HEK293 (cell line): ENCODE data around the gene TMEM91.

ENCODE experiments used
- CTCF ChIA-PET: fragments of 350-600 bp; formaldehyde crosslinking; extraction: SDS; loops from one replicate; lab custom pipeline; 2021; ENCODE audit warnings: antibody characterized with exemption; lab: Yijun Ruan, JAX
- POLR2A ChIA-PET: fragments of 300-600 bp; formaldehyde crosslinking; extraction: SDS; loops from one replicate; lab custom pipeline; 2020; ENCODE audit warnings: antibody characterized with exemption, inconsistent platforms; lab: Yijun Ruan, JAX
- H3K27ac ChIP-seq: fragments of 200-500 bp; sonication (Bioruptor generic); 2 replicates; pipeline ENCODE4 v1.5.1; 2014; ENCODE audit warnings: low read depth, low read length, control low read depth, inconsistent platforms; ENCODE audit errors: extremely low read depth
- H3K36me3 ChIP-seq, 2 experiments: fragments of 200-500 bp in 1 of 2; sonication (Bioruptor generic) in 1 of 2; 1 replicate in 1 of 2; 2 replicates in 1 of 2; pipeline ENCODE4 v1.5.1; 2014 to 2017; ENCODE audit warnings: inconsistent platforms in 2 of 2, low read length in 2 of 2; ENCODE audit not compliant: control insufficient read depth in 2 of 2, insufficient read depth in 1 of 2
- H3K4me1 ChIP-seq: fragments of 200-500 bp; sonication (Bioruptor generic); 2 replicates; pipeline ENCODE4 v1.5.1; 2014; ENCODE audit warnings: mild to moderate bottlenecking, low read length, inconsistent platforms; ENCODE audit not compliant: control insufficient read depth, insufficient read depth
- H3K4me3 ChIP-seq: 2 replicates; pipeline ENCODE4 v1.5.1; 2011; ENCODE audit warnings: low read depth, mild to moderate bottlenecking, control low read depth, low read length, moderate library complexity
- H3K9me3 ChIP-seq: fragments of 200-500 bp; sonication (Bioruptor generic); 2 replicates; pipeline ENCODE4 v1.5.1; 2014; ENCODE audit warnings: low read depth, low read length, inconsistent platforms; ENCODE audit not compliant: control insufficient read depth, insufficient read depth
- GLI2 ChIP-seq: fragments of 450-650 bp; formaldehyde crosslinking; IDR thresholded peaks from 2 replicates; pipeline ENCODE4; 2017; ENCODE audit warnings: missing biosample characterization, missing genetic modification characterization, low read depth, borderline replicate concordance
- HOXA7 ChIP-seq: sonication (generic); formaldehyde crosslinking; IDR thresholded peaks from 2 replicates; pipeline ENCODE4 v1.8.1; 2022; ENCODE audit warnings: missing genetic modification reagents, borderline replicate concordance
- HOXD13 ChIP-seq: sonication (generic); formaldehyde crosslinking; IDR thresholded peaks from 2 replicates; pipeline ENCODE4 v1.8.0; 2022; ENCODE audit warnings: missing genetic modification reagents, borderline replicate concordance
- IKZF3 ChIP-seq: fragments of 450-650 bp; IDR thresholded peaks from 2 replicates; pipeline ENCODE4 v1.5.0; 2018; ENCODE audit warnings: missing biosample characterization, mild to moderate bottlenecking, missing genetic modification characterization, moderate library complexity
- PRDM1 ChIP-seq: fragments of 450-650 bp; formaldehyde crosslinking; IDR thresholded peaks from 2 replicates; pipeline ENCODE4; 2016; ENCODE audit warnings: missing biosample characterization, missing genetic modification characterization
- RBAK ChIP-seq: fragments of 450-650 bp; formaldehyde crosslinking; IDR thresholded peaks from 2 replicates; pipeline ENCODE4 v1.5.1; 2016; ENCODE audit warnings: missing biosample characterization, missing genetic modification characterization
- ZFP69B ChIP-seq: fragments of 450-650 bp; formaldehyde crosslinking; IDR thresholded peaks from 2 replicates; pipeline ENCODE4 v1.5.1; 2016; ENCODE audit warnings: missing biosample characterization, missing genetic modification characterization
- ZNF114 ChIP-seq: fragments of 450-650 bp; formaldehyde crosslinking; IDR thresholded peaks from 2 replicates; pipeline ENCODE4 v1.5.0; 2017; ENCODE audit warnings: missing biosample characterization, missing genetic modification characterization
- ZNF148 ChIP-seq: fragments of 450-650 bp; formaldehyde crosslinking; IDR thresholded peaks from 2 replicates; pipeline ENCODE4 v1.5.0; 2017; ENCODE audit warnings: missing biosample characterization, missing genetic modification characterization, borderline replicate concordance
- ZNF202 ChIP-seq: fragments of 450-650 bp; formaldehyde crosslinking; IDR thresholded peaks from 2 replicates; pipeline ENCODE4 v1.5.1; 2016; ENCODE audit warnings: missing biosample characterization, missing genetic modification characterization, borderline replicate concordance
- ZNF266 ChIP-seq: fragments of 450-650 bp; formaldehyde crosslinking; IDR thresholded peaks from 2 replicates; pipeline ENCODE4 v1.5.1; 2016; ENCODE audit warnings: missing biosample characterization, missing genetic modification characterization, low read depth
- ZNF280D ChIP-seq: fragments of 450-650 bp; formaldehyde crosslinking; IDR thresholded peaks from 2 replicates; pipeline ENCODE4 v1.5.1; 2016; ENCODE audit warnings: missing biosample characterization, missing genetic modification characterization
- ZNF311 ChIP-seq: fragments of 450-650 bp; formaldehyde crosslinking; IDR thresholded peaks from 2 replicates; pipeline ENCODE4 v1.5.1; 2017; ENCODE audit warnings: missing biosample characterization, missing genetic modification characterization, borderline replicate concordance
- ZNF366 ChIP-seq: fragments of 450-650 bp; formaldehyde crosslinking; conservative IDR thresholded peaks from 2 replicates; pipeline ENCODE4 v1.5.1; 2016; ENCODE audit warnings: missing biosample characterization, missing genetic modification characterization
- ZNF394 ChIP-seq: fragments of 450-650 bp; formaldehyde crosslinking; IDR thresholded peaks from 2 replicates; pipeline ENCODE4 v1.5.1; 2016; ENCODE audit warnings: missing biosample characterization, missing genetic modification characterization, mild to moderate bottlenecking, moderate library complexity, borderline replicate concordance
- ZNF423 ChIP-seq: fragments of 450-650 bp; formaldehyde crosslinking; IDR thresholded peaks from 2 replicates; pipeline ENCODE4 v1.5.1; 2016; ENCODE audit warnings: missing biosample characterization, missing genetic modification characterization
- ZNF48 ChIP-seq: fragments of 450-650 bp; formaldehyde crosslinking; IDR thresholded peaks from 2 replicates; pipeline ENCODE4 v1.5.1; 2016; ENCODE audit warnings: missing biosample characterization, missing genetic modification characterization
- ZNF549 ChIP-seq: fragments of 450-650 bp; IDR thresholded peaks from 2 replicates; pipeline ENCODE4 v1.5.1; 2018; ENCODE audit warnings: missing biosample characterization, missing genetic modification characterization, mild to moderate bottlenecking, inconsistent platforms, moderate library complexity
- ZNF571 ChIP-seq: fragments of 450-650 bp; formaldehyde crosslinking; IDR thresholded peaks from 2 replicates; pipeline ENCODE4 v1.5.0; 2017; ENCODE audit warnings: missing biosample characterization, missing genetic modification characterization
- ZNF654 ChIP-seq: fragments of 450-650 bp; formaldehyde crosslinking; IDR thresholded peaks from 2 replicates; pipeline ENCODE4 v1.5.1; 2016; ENCODE audit warnings: low read depth, missing biosample characterization, missing genetic modification characterization
- ZSCAN18 ChIP-seq: fragments of 450-650 bp; formaldehyde crosslinking; IDR thresholded peaks from 2 replicates; pipeline ENCODE4 v1.5.1; 2016; ENCODE audit warnings: missing biosample characterization, missing genetic modification characterization
- TF ChIP-seq, protein P1 (sequence below): fragments of 450-650 bp; IDR thresholded peaks from 2 replicates; pipeline ENCODE4 v1.5.1; 2018; ENCODE audit warnings: missing biosample characterization, mild to moderate bottlenecking, missing genetic modification characterization

TMEM91 gene

GRCh38 chr19:41399525-41399924 lies 23.2 kb downstream of the TMEM91 start:
- Histone ChIP-seq H3K36me3 (no peaks in the 10 kb centered on the region), H3K4me3 (no peak overlapping the region), H3K9me3 (no peaks in the 10 kb centered on the region), H3K4me1 (peaks cover 11% of the 10 kb centered on the region; the same call in 1 of the 2 replicates), H3K27ac (no peak overlapping the region)
- CTCF ChIA-PET: interaction anchor here (1.0 to 1.6 kb wide), 3 partner anchors 9 to 164 kb away, joined by 3 to 9 read pairs (median 4); no protein-coding TSS in a partner anchor
- POLR2A ChIA-PET: interaction anchor here (1.4 to 1.6 kb wide), 2 partner anchors 9 to 40 kb away, joined by 3 to 8 read pairs; partner anchors contain the start of gene DMAC2
- TF ChIP-seq RBAK (tag by site-specific recombination) (no peak), PRDM1 (tag by site-specific recombination) (peak; percentile 98), ZNF366 (tag by site-specific recombination) (peak; percentile 58), HOXD13 (CRISPR knock-in tag) (no peak), ZNF48 (tag by site-specific recombination) (no peak), ZNF202 (no peak), ZNF654 (no peak), ZSCAN18 (tag by site-specific recombination) (no peak), ZNF148 (tag by site-specific recombination) (no peak), HOXA7 (no peak), ZNF549 (no peak), ZNF114 (tag by site-specific recombination) (no peak), ZNF266 (tag by site-specific recombination) (no peak), ZNF311 (tag by site-specific recombination) (no peak), GLI2 (tag by site-specific recombination) (no peak), ZFP69B (tag by site-specific recombination) (no peak), ZNF571 (tag by site-specific recombination) (0 out of 2 replicates have a peak, but pooled peaks have one; percentile 32), ZNF423 (tag by site-specific recombination) (no peak), ZNF394 (tag by site-specific recombination) (no peak), ZNF280D (tag by site-specific recombination) (no peak), IKZF3 (tag by site-specific recombination) (no peak)
- TF ChIP-seq, protein P1, sequence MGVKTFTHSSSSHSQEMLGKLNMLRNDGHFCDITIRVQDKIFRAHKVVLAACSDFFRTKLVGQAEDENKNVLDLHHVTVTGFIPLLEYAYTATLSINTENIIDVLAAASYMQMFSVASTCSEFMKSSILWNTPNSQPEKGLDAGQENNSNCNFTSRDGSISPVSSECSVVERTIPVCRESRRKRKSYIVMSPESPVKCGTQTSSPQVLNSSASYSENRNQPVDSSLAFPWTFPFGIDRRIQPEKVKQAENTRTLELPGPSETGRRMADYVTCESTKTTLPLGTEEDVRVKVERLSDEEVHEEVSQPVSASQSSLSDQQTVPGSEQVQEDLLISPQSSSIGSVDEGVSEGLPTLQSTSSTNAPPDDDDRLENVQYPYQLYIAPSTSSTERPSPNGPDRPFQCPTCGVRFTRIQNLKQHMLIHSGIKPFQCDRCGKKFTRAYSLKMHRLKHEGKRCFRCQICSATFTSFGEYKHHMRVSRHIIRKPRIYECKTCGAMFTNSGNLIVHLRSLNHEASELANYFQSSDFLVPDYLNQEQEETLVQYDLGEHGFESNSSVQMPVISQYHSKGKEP (tag by site-specific recombination): no peak
